Sigmoid colon (tissue), 7 donors: ENCODE measurements around the gene ELF1. TPM values are rescaled to one million over a fixed set of nuclear protein-coding genes. Genes with fewer than 3 reads are reported as not detected.
"Not testable (repeated sequence)": the region's sequence is repeated elsewhere in the genome, so short reads cannot be mapped to it uniquely, and the experiment has no call there.

ENCODE experiments used
- DNase-seq: peaks from one replicate; pipeline ENCODE4 v3.0.0-alpha.2; 2019
- H3K27ac ChIP-seq, 4 donors: fragments of 200-600 bp; sonication (generic); one replicate each; pipeline ENCODE4 v1.5.1; 2016 to 2019; ENCODE audit warnings: mild to moderate bottlenecking in 1 of 4
- H3K27me3 ChIP-seq, 3 donors: fragments of 200-600 bp; sonication (generic); one replicate each; pipeline ENCODE4 v1.5.1; 2019; ENCODE audit warnings: mild to moderate bottlenecking in 1 of 3
- H3K36me3 ChIP-seq, 4 donors: fragments of 200-600 bp; sonication (generic); one replicate each; pipeline ENCODE4 v1.5.1; 2016 to 2019
- H3K4me1 ChIP-seq, 4 donors: fragments of 200-600 bp; sonication (generic); one replicate each; pipeline ENCODE4 v1.5.1; 2017 to 2019
- H3K4me3 ChIP-seq, 4 donors: fragments of 200-600 bp; sonication (generic); one replicate each; pipeline ENCODE4 v1.5.1; 2017 to 2019; ENCODE audit warnings: mild to moderate bottlenecking in 2 of 4, moderate library complexity in 1 of 4
- H3K9me3 ChIP-seq, 4 donors: fragments of 200-600 bp in 3 of 4; sonication (generic) in 3 of 4; one replicate each; pipeline versions ENCODE4 v1.5.1 to v1.6.1; 2013 to 2019
- CTCF ChIP-seq, 4 experiments: fragments of 450-650 bp in 3 of 4; fragments of 200-600 bp in 1 of 4; IDR thresholded peaks; one replicate each; pipeline ENCODE4 v1.5.1; 2016 to 2019; ENCODE audit warnings: antibody characterized with exemption in 4 of 4, mild to moderate bottlenecking in 3 of 4, moderate library complexity in 2 of 4
- EP300 ChIP-seq, 4 donors: sonication (generic); formaldehyde crosslinking; IDR thresholded peaks; one replicate each; pipeline ENCODE4 v1.6.1; 2017; ENCODE audit warnings: antibody characterized with exemption in 4 of 4
- POLR2A ChIP-seq, 2 donors: fragments of 450-650 bp; IDR thresholded peaks; one replicate each; pipeline ENCODE4 v1.6.1; 2016; ENCODE audit warnings: antibody characterized with exemption in 2 of 2, mild to moderate bottlenecking in 2 of 2, moderate library complexity in 2 of 2
- POLR2AphosphoS5 ChIP-seq, 4 donors: sonication (generic); formaldehyde crosslinking; IDR thresholded peaks; one replicate each; pipeline ENCODE4 v1.6.1; 2017; ENCODE audit warnings: antibody characterized with exemption in 4 of 4
- WGBS, 2 donors: extraction: QIAGEN DNeasy Blood & Tissue Kit; methylation state at CpG; one replicate each; pipeline ENCODE4 v1.1.7; 2013; 5-methylcytosine and 5-hydroxymethylcytosine counted together
- intact Hi-C: fragments of 100-400 bp; cut with DNase I; formaldehyde crosslinking; loops from one replicate; pipeline ENCODE4 v1.15.1; 2023
- polyA plus RNA-seq, 3 donors: library from polyadenylated mRNA; stranded (reverse); fragments of 200-250 nt; gene quantifications; one replicate each; pipeline ENCODE4 v1.2.3, GENCODE V29; 2013
- total RNA-seq, 4 donors: library from RNA; depleted of rRNA; stranded (reverse); fragments of >200 nt; gene quantifications; one replicate each; pipeline ENCODE4 v1.1.0, GENCODE V29; 2016
- donor health status: healthy with polysubstance abuse.
- donor health status: Bipolar disorder and iron deficiency.
- donor health status: healthy.

ELF1 gene
- total and polyA plus RNA-seq, 7 donors = 31.8 to 68.5 (median 47.4) TPM

GRCh38 chr13:41048640-41049039, 29.5 kb upstream of the ELF1 start:
- H3K4me3 ChIP-seq = no peak overlapping the region
- 96 to 98% methylated on average over 5 of the region's 5 CpGs for WGBS, 2 donors
- peaks cover 0 to 53% (median 31%) of the 10 kb centered on the region in 4 donors for H3K4me1 ChIP-seq
- no peaks in the 10 kb centered on the region for H3K9me3 ChIP-seq
- peaks cover 0 to 6% (median 0%) of the 10 kb centered on the region in 4 donors for H3K36me3 ChIP-seq
- DNase-seq = no peak
- H3K27ac ChIP-seq = no peak overlapping the region
- intact Hi-C loops = no loop called here
- H3K27me3 ChIP-seq = no peaks in the 10 kb centered on the region
- TF ChIP-seq CTCF (IDR thresholded peaks at IDR 0.05) = no peak
- TF ChIP-seq POLR2AphosphoS5 (IDR thresholded peaks at IDR 0.05) = no peak
- TF ChIP-seq EP300 (IDR thresholded peaks at IDR 0.05) = no peak
- no peak for TF ChIP-seq POLR2A (IDR thresholded peaks at IDR 0.05)

GRCh38 chr13:41042419-41042818, 23.3 kb upstream of the ELF1 start:
- 94% methylated on average over 3 of the region's 4 CpGs for WGBS, 2 donors
- H3K36me3 ChIP-seq, H3K27me3 ChIP-seq, intact Hi-C loops, H3K4me3 ChIP-seq, H3K27ac ChIP-seq, H3K9me3 ChIP-seq, DNase-seq: not testable (repeated sequence)
- peaks cover 0 to 18% (median 7%) of the 10 kb centered on the region in 4 donors for H3K4me1 ChIP-seq

- Histone ChIP-seq H3K4me1 (peaks cover 0 to 18% (median 7%) of the 10 kb centered on the region in 4 donors), H3K36me3 (no peaks in the 10 kb centered on the region), H3K9me3 (no peaks in the 10 kb centered on the region), H3K27me3 (no peaks in the 10 kb centered on the region), H3K4me3 (no peak overlapping the region), H3K27ac (no peak overlapping the region)
- no peak for DNase-seq
- intact Hi-C loops = no loop called here
- TF ChIP-seq EP300 (IDR thresholded peaks at IDR 0.05) (no peak), CTCF (IDR thresholded peaks at IDR 0.05) (no peak), POLR2A (IDR thresholded peaks at IDR 0.05) (no peak), POLR2AphosphoS5 (IDR thresholded peaks at IDR 0.05) (no peak)
- 85 to 86% methylated on average over 9 of the region's 9 CpGs for WGBS, 2 donors
These were observed 21.6 kb upstream of the ELF1 start for GRCh38 chr13:41040584-41041334.

GRCh38 chr13:41039746-41040145, 20.6 kb upstream of the ELF1 start:
- H3K9me3 ChIP-seq = no peaks in the 10 kb centered on the region
- no peaks in the 10 kb centered on the region for H3K36me3 ChIP-seq
- DNase-seq = no peak
- H3K4me3 ChIP-seq = no peak overlapping the region
- no peaks in the 10 kb centered on the region for H3K27me3 ChIP-seq
- TF ChIP-seq CTCF (IDR thresholded peaks at IDR 0.05) = no peak
- no peak for TF ChIP-seq POLR2A (IDR thresholded peaks at IDR 0.05)
- no peak for TF ChIP-seq EP300 (IDR thresholded peaks at IDR 0.05)
- TF ChIP-seq POLR2AphosphoS5 (IDR thresholded peaks at IDR 0.05) = no peak
- intact Hi-C loops = no loop called here
- no peak overlapping the region for H3K27ac ChIP-seq
- peaks cover 0 to 24% (median 9%) of the 10 kb centered on the region in 4 donors for H3K4me1 ChIP-seq

GRCh38 chr13:41036557-41036956, 17.4 kb upstream of the ELF1 start:
- H3K36me3 ChIP-seq, H3K9me3 ChIP-seq, H3K27ac ChIP-seq, DNase-seq, H3K27me3 ChIP-seq, intact Hi-C loops, H3K4me3 ChIP-seq: not testable (repeated sequence)
- H3K4me1 ChIP-seq = peaks cover 0 to 38% (median 10%) of the 10 kb centered on the region in 4 donors
- WGBS, 2 donors = 91 to 95% methylated on average over 5 of the region's 5 CpGs

- 86 to 89% methylated on average over 5 of the region's 5 CpGs for WGBS, 2 donors
- Histone ChIP-seq H3K36me3 (no peaks in the 10 kb centered on the region), H3K4me3 (no peak overlapping the region), H3K9me3 (no peaks in the 10 kb centered on the region), H3K27ac (no peak overlapping the region), H3K4me1 (peaks cover 0 to 29% (median 3%) of the 10 kb centered on the region in 4 donors), H3K27me3 (no peaks in the 10 kb centered on the region)
- DNase-seq = no peak
- intact Hi-C loops = no loop called here
- no peak for TF ChIP-seq EP300 (IDR thresholded peaks at IDR 0.05)
- no peak for TF ChIP-seq CTCF (IDR thresholded peaks at IDR 0.05)
- no peak for TF ChIP-seq POLR2AphosphoS5 (IDR thresholded peaks at IDR 0.05)
- no peak for TF ChIP-seq POLR2A (IDR thresholded peaks at IDR 0.05)
These were observed 15.8 kb upstream of the ELF1 start for GRCh38 chr13:41034881-41035280.
